Activated naive CD4-positive, alpha-beta T cell treated with anti-CD3 and anti-CD28 coated beads, Interleukin-2, amount 10 ng/mL, durations not matched to agents 7 days and 5 days (primary cell): ENCODE results near the gene RNF10.
"Not testable (repeated sequence)": the region's sequence is repeated elsewhere in the genome, so short reads cannot be mapped to it uniquely, and the experiment has no call there.

Source experiments
- CTCF ChIA-PET: fragments of 350-600 bp; sonication (Branson Sonifier 250); formaldehyde crosslinking; loops from one replicate; lab custom pipeline; 2021; ENCODE audit warnings: antibody characterized with exemption; lab: Charles Lee
- DNase-seq: peaks from one replicate; pipeline ENCODE4 v3.0.0-alpha.2; 2020
- H3K27ac Mint-ChIP-seq: one replicate; pipeline ENCODE4 v1.8.0; 2021; ENCODE audit warnings: mild to moderate bottlenecking, moderate library complexity, mixed read lengths
- H3K27me3 Mint-ChIP-seq: one replicate; pipeline ENCODE4 v1.8.0; 2021; ENCODE audit warnings: mild to moderate bottlenecking, mixed read lengths
- H3K36me3 Mint-ChIP-seq: one replicate; pipeline ENCODE4 v1.8.0; 2021; ENCODE audit warnings: mixed read lengths
- H3K4me1 Mint-ChIP-seq: one replicate; pipeline ENCODE4 v1.8.0; 2021; ENCODE audit warnings: mixed read lengths
- H3K4me3 Mint-ChIP-seq: one replicate; pipeline ENCODE4 v1.8.0; 2021; ENCODE audit warnings: mild to moderate bottlenecking, moderate library complexity, mixed read lengths
- H3K9me3 Mint-ChIP-seq: one replicate; pipeline ENCODE4 v1.8.0; 2021; ENCODE audit warnings: mixed read lengths

The RNF10 gene

DNA sequence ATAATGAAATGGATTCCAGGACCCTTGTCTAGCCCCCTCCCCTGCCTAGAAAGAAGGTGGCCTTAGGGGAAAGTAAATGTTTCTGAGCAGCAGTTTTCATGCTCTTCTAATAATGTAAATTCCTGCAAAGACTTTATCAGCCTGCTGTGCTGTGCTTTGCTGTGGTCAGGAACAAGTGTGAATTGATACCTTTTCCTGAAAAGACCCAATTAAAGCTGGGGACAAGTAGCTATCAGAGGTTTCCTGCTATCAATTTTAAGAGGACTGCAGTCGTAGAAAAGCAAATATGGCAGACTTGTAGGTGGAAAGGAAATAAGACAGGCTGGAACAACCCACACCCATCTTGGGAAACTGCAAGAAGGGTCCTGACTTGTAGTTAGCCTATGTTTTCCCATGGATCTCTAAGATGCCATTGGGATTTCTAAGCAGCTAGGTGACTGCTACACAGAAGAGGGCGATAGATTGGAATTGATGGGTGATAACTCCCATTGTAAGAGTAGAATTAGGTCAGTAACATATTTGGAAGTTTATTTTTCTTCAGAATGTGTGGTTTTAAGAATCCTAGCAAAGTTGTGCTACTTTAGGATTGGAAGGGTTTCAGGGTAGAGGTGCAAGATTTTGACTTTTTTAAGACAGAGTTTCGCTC lies 35.2 kb upstream of the RNF10 start:
- CTCF ChIA-PET: interaction anchor here (0.8 to 1.0 kb wide), 2 partner anchors 20 to 31 kb away, joined by 3 to 4 read pairs; no protein-coding TSS in a partner anchor
- Mint-ChIP-seq H3K27ac (peak overlapping the region; percentile 2), H3K9me3 (no peaks in the 10 kb centered on the region), H3K4me1 (peaks cover 46% of the 10 kb centered on the region), H3K36me3 (peaks cover 49% of the 10 kb centered on the region), H3K4me3 (peak overlapping the region; percentile 93), H3K27me3 (no peaks in the 10 kb centered on the region)
- DNase-seq: no peak

DNA sequence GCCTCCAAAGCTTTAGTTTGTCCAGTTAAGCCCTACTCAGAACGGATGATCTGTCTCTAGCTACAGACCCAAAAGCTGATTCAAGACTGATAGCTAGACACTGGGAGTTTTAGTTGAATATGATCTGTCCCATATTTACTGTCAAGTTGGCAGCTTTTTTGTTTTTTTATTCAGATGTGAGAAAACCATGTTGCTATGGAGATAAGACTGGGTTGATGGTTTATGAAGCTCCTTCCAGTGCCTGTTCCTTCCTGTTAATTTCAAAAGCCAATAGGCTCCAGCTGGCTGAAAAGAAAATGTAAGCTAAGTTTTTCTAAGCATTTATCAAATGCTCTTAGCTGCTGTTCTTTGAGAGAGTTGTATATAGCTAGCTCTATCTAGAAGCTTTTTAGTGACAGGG lies 33.6 kb upstream of the RNF10 start:
- peaks cover 50% of the 10 kb centered on the region for H3K36me3 Mint-ChIP-seq
- H3K4me3 Mint-ChIP-seq: no peak overlapping the region
- no peak overlapping the region for H3K27ac Mint-ChIP-seq
- H3K9me3 Mint-ChIP-seq: no peaks in the 10 kb centered on the region
- DNase-seq: no peak
- CTCF ChIA-PET: interaction anchor here (0.5 kb wide), 1 partner anchor 198 kb away, joined by 3 read pairs; the partner anchor contains the start of gene SIRT4
- H3K4me1 Mint-ChIP-seq: peaks cover 36% of the 10 kb centered on the region
- H3K27me3 Mint-ChIP-seq: no peaks in the 10 kb centered on the region

DNA sequence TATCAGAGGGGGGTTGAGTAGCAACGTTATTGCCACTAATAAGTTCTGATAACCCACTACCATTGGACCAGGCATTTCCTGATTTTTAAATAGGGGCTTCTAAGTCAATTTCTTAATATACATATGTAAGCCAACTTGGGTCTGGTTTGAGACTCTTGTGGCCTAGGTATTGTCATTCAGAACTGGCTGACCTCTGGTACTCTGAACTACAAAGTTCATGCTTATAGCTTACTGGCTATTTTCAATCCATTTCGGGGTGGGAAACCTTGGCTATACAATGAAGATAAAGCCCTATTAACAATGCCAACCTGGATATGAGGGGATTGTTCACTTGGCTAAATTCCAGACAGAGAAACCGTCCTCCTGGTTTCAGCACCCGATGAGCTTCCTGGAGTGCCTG lies 29.6 kb upstream of the RNF10 start:
- DNase-seq: no peak
- Mint-ChIP-seq H3K9me3 (no peaks in the 10 kb centered on the region), H3K27ac (no peak overlapping the region), H3K4me3 (no peak overlapping the region), H3K4me1 (peaks cover 7% of the 10 kb centered on the region), H3K27me3 (no peaks in the 10 kb centered on the region), H3K36me3 (peaks cover 35% of the 10 kb centered on the region)
- CTCF ChIA-PET: interaction anchor here (0.8 kb wide), 1 partner anchor 36 kb away, joined by 4 read pairs; no protein-coding TSS in a partner anchor

DNA sequence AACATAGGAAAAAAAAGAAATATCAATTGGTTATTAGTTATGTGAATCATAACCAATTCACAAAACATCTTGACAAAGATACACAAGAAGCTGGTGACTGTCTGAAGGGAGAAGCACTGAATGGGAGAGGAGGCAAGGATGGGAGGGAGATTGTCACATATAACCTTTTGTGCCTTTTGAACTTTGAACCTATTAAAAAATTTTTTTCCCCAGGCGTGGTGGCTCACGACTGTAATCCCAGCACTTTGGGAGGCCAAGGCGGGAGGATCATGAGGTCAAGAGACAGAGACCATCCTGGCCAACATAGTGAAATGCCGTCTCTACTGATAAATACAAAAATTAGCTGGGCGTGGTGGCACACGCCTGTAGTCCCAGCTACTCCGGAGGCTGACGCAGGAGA lies 25.6 kb upstream of the RNF10 start:
- H3K4me3 Mint-ChIP-seq: no peak overlapping the region
- DNase-seq: no peak
- H3K27ac Mint-ChIP-seq: no peak overlapping the region
- H3K9me3 Mint-ChIP-seq: no peaks in the 10 kb centered on the region
- no peaks in the 10 kb centered on the region for H3K27me3 Mint-ChIP-seq
- peaks cover 24% of the 10 kb centered on the region for H3K36me3 Mint-ChIP-seq
- CTCF ChIA-PET: no interaction called here
- H3K4me1 Mint-ChIP-seq: no peaks in the 10 kb centered on the region

DNA sequence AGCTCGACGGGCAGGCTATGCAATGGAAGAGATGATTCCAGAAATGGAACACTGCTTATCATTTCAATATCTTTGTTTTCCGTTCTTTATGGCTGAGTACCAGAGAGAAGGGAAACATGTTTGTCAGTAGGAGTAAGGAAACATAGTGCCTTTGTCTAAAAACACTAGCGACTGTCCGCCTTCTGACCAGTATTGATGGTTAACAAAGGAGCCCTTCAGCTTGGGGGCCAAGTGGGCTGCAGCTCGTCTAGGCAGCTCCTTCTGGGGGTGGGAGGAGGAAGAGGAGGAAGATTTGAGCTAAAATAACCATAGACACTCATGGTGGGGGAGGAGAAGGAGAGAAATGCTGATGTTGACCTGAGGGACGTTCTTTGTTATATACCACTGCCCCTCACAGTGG lies 20.2 kb upstream of the RNF10 start:
- Mint-ChIP-seq H3K4me3 (no peak overlapping the region), H3K27me3 (no peaks in the 10 kb centered on the region), H3K27ac (no peak overlapping the region), H3K4me1 (no peaks in the 10 kb centered on the region), H3K36me3 (peaks cover 24% of the 10 kb centered on the region), H3K9me3 (no peaks in the 10 kb centered on the region)
- CTCF ChIA-PET: no interaction called here
- DNase-seq: no peak

DNA sequence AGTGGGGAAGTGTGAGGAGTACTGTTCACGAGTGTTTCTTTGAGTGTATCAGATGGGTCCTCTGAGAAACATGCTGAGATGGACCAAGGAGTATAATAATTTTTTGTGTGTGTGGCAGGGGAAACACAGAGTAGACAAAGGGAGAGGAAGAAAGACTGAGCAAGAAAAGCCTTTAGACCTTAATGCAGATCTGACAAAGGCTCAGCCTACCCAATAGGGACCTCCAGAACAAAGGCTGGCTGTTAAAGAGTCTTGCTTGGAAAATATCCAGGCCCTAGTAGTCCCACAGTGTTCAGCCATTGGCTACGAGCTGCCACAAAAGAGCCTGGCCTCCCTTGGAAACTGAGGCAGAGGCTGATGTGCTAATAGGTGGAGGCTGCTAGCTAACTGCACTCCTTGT lies 18.7 kb upstream of the RNF10 start:
- no peak overlapping the region for H3K4me3 Mint-ChIP-seq
- no peaks in the 10 kb centered on the region for H3K4me1 Mint-ChIP-seq
- CTCF ChIA-PET: no interaction called here
- H3K9me3 Mint-ChIP-seq: no peaks in the 10 kb centered on the region
- H3K27ac Mint-ChIP-seq: no peak overlapping the region
- H3K36me3 Mint-ChIP-seq: peaks cover 16% of the 10 kb centered on the region
- no peak for DNase-seq
- no peaks in the 10 kb centered on the region for H3K27me3 Mint-ChIP-seq

DNA sequence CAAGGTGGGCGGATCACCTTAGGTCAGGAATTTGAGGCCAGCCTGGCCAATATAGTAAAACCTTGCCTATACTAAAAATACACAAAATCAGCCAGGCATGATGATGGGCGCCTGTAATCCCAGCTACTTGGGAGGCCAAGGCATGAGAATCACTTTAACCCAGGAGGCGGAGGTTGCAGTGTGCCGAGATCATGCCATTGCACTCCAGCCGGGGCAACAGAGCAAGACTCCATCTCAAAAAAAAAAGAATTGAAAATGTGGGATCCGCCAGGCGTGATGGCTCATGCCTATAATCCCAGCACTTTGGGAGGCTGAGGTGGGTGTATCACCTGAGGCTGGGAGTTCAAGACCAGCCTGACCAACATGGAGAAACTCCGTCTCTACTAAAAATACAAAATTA lies 14.8 kb upstream of the RNF10 start:
- H3K27ac Mint-ChIP-seq, H3K27me3 Mint-ChIP-seq, H3K4me1 Mint-ChIP-seq, H3K4me3 Mint-ChIP-seq, H3K9me3 Mint-ChIP-seq, CTCF ChIA-PET, DNase-seq: not testable (repeated sequence)
- H3K36me3 Mint-ChIP-seq: peaks cover 19% of the 10 kb centered on the region

DNA sequence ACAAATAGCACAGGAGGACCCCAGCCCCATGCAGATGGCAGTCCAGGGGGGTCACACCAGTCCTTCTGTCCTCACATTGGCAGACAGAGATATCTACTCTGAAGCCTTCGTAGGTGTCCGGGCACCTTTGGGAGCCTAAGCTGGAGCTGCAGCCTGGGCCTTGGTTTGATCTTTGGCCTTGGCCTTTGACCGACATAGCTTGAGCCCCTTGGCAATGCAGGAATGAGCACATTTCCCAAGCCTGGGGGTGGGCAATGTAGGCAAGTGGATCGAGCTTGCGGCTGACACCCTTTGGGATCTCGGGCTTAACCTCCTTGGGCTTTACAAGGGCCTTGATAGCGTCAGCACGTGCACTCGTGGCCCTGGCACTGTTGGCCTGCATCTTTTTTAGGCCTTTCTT lies 11.6 kb upstream of the RNF10 start:
- H3K9me3 Mint-ChIP-seq: no peaks in the 10 kb centered on the region
- peaks cover 14% of the 10 kb centered on the region for H3K36me3 Mint-ChIP-seq

DNA sequence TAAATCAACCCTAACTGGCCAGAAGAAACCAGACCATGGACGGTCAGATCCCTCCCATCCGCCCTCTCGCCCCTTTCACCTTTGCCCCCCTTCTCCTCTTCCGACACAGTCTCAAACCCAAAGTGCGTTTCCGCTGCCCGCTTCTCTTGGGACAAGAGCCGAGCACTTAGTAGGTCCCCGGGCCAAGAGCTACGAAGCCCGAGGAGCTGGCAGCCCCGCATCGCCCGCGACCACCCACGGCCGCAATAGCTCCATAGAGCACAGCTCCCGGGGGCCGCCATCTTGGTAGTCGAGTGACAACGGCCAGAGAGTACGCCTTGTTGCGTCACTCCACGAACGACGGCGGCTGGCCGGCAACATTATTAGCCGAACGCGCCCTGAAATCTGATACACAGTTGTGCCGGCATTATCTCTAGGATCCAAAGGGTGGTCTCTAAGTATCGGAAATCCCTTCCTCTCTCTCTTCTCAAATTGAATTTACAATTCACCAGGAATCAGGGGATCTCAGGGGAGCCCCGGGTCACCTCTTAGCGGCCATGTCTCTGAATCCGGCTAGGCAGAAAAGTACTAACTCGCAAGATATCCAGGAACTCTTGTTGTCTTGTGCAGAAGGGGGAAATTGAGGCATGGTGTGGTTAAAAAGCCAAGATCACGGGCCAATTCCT lies 5.2 kb upstream of the RNF10 start, which contains the start of gene COQ5:
COQ5 (minus strand) TSS at position 298 of the 665 bp plus-strand sequence; CDS start at position 281, 17 bp downstream.
- Mint-ChIP-seq H3K36me3 (peaks cover 7% of the 10 kb centered on the region), H3K4me1 (peaks cover 39% of the 10 kb centered on the region), H3K27me3 (no peaks in the 10 kb centered on the region), H3K4me3 (peak within 1 kb of the TSS; percentile 100), H3K9me3 (no peaks in the 10 kb centered on the region), H3K27ac (peak within 1 kb of the TSS; percentile 99)
- CTCF ChIA-PET: interaction anchor here (0.6 to 1.3 kb wide), 3 partner anchors 32 to 187 kb away, joined by 3 read pairs; no protein-coding TSS in a partner anchor
- DNase-seq: peak; percentile 90

More for the DNA sequence above, 11.6 kb upstream of the RNF10 start:
- Mint-ChIP-seq H3K27ac (no peak overlapping the region), H3K27me3 (no peaks in the 10 kb centered on the region), H3K4me1 (peaks cover 6% of the 10 kb centered on the region), H3K4me3 (no peak overlapping the region)
- CTCF ChIA-PET: no interaction called here
- no peak for DNase-seq

DNA sequence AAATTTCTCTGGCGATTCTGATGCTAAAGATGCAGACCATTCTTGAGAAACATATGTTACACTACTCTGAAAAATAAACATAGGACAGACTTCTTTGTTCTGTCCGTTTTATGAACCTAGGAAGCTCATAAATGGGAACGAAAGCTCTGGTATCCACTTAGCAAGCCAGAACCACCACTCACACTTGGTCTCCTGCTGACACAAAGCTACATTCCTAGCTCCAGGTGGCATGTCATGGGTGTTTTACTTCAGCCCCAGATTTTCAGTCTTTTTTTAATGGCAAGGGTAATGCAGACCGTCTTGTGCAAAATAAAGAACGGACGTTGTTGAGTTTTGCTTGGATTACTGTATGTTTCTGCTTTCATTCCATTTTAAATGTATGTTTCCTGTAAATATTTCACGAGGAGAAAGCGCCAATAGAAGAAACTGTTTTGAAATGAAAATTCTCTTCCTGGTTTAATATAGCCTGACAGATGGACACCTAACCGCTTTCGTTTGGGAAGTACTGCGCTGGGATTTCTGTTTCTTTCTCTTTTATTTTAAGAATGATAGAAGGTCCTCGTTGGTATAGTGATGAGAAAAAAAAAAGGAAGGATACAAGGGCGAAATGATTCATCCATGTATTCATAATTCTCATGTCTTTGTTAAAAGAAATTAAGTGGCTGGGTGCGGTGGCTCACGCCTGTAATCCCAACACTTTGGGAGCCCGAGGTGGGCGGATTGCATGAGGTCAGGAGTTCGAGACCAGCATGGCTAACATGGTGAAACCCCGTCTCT lies 4.3 kb upstream of the RNF10 start:
- Mint-ChIP-seq H3K4me3 (peak overlapping the region; percentile 100), H3K27me3 (no peaks in the 10 kb centered on the region), H3K27ac (peak overlapping the region; percentile 99), H3K9me3 (no peaks in the 10 kb centered on the region), H3K36me3 (peaks cover 9% of the 10 kb centered on the region), H3K4me1 (peaks cover 41% of the 10 kb centered on the region)
- DNase-seq: no peak
- CTCF ChIA-PET: interaction anchor here (1.3 kb wide), 2 partner anchors 33 to 63 kb away, joined by 3 read pairs; no protein-coding TSS in a partner anchor

DNA sequence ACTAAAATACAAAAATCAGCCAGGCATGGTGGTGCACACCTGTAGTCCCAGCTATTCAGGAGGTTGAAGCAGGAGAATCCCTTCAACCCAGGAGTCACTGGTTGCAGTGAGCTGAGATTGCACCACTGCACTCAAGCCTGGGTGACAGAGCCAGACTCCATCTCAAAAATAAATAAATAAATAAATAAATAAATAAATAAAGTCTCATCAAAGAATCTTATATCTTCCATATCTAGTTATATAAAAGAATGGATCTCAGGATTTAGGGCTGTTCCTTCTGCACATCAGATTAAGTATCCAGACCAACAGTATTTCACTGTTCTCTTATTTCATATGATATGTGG lies 3.8 kb upstream of the RNF10 start:
- H3K9me3 Mint-ChIP-seq, H3K27ac Mint-ChIP-seq, H3K27me3 Mint-ChIP-seq, DNase-seq, CTCF ChIA-PET: not testable (repeated sequence)
- Mint-ChIP-seq H3K4me3 (peak overlapping the region; percentile 100), H3K36me3 (peaks cover 14% of the 10 kb centered on the region), H3K4me1 (peaks cover 44% of the 10 kb centered on the region)

DNA sequence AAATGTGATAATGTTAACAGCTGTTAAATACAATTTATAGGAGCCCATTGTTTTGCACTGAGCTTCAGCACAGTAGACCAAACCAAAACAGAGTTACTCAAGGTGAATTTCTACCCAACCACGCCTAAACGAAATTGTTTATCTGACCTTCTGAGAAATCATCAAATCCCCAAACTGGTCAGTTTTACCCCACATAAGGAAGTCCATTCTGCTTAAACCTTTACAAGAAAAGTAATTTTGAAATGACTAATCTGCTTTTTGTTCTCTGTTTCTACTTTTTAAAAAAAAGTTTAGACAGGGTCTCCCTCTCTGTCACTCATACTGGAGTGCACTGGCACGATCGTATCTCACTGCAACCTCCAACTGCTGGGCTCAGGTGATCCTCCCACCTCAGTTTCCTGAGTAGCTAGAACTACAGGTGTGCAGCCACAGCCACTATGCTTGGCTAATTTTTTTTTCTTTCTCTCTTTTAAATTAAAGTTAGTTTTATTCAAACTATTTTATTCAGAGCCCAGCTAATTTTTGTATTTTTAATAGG lies 1.4 kb upstream of the RNF10 start:
- H3K27ac Mint-ChIP-seq: peak overlapping the region; percentile 65
- H3K27me3 Mint-ChIP-seq: no peaks in the 10 kb centered on the region
- H3K4me3 Mint-ChIP-seq: no peak overlapping the region
- DNase-seq: peak; percentile 45
- H3K9me3 Mint-ChIP-seq: no peaks in the 10 kb centered on the region
- CTCF ChIA-PET: no interaction called here
- peaks cover 58% of the 10 kb centered on the region for H3K4me1 Mint-ChIP-seq
- H3K36me3 Mint-ChIP-seq: peaks cover 21% of the 10 kb centered on the region

DNA sequence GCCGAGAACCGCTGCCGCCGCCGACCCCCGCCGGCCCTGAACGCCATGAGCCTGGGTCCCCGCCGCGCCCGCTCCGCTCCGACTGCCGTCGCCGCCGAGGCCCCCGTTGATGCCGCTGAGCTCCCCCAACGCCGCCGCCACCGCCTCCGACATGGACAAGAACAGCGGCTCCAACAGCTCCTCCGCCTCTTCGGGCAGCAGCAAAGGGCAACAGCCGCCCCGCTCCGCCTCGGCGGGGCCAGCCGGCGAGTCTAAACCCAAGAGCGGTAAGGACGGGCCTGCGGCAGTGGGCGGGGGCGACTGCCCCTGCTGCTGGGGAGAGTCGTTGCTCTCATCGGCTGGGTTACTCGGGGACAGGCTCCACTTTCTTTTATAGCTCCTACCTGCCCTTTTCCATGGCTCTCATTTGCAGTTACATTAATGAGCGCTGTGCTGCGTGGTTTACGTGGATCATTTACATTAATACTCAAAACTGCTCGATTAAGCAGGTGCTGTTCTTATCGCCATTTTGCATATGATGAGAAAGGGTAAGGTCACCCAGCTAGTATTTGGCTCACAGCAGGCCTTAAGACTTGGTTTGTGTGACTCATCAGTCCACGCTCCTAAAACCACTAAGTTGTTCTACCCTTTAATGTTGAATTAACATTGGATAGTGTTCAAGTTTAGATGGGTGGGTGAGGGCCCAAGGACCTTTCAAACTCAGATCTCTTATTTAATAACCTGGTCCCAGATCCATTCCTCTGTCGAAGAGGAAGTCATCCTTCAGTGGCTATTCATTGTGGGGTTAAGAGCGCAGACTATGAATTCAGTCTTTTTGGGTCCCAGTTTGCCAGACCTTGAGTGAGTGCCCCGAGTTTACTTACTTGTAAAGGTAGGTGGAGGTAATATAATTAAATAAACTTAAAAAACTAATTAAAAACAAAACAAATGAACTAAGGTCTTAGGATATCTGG lies 823 bp downstream of the RNF10 start:
- CTCF ChIA-PET: no interaction called here
- peaks cover 63% of the 10 kb centered on the region for H3K4me1 Mint-ChIP-seq
- DNase-seq: peak; percentile 70
- no peaks in the 10 kb centered on the region for H3K9me3 Mint-ChIP-seq
- H3K27ac Mint-ChIP-seq: peak overlapping the region; percentile 95
- no peaks in the 10 kb centered on the region for H3K27me3 Mint-ChIP-seq
- peaks cover 35% of the 10 kb centered on the region for H3K36me3 Mint-ChIP-seq
- peak overlapping the region; percentile 93 for H3K4me3 Mint-ChIP-seq
